ENCODE measurements around the gene EIF4E2. TPM values are rescaled to one million over a fixed set of nuclear protein-coding genes. Genes with fewer than 3 reads are reported as not detected.

EIF4E2 gene
- total and polyA plus RNA-seq, 2 of the 13 experiments (the other 11 are each of a cell fraction or from before 2014, with no cell fraction given): 25.0 to 101 TPM

DNA sequence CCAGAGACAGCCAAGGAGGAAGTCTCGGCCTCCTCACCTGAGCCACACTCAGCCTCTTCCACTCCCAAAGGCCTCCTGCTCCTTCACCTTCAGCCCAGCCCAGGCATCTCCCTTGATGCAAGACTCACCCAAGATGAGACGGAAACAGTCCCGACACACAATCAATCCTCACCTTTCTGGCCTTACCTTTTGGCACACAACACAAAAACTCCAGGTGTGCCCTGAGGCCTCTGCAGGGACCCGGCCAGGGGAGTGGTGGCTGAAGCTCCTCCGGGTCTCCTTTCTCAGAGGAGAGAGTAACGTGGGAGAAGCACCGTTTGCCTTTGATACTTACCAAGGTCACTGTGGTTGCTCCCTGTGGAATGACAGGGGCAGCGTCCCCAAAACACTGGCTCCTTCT lies 59.1 kb downstream of the EIF4E2 start:
- Histone ChIP-seq H3K9me3 (ENCODE audit: low read length) (no peaks in the 10 kb centered on the region), H3K9ac (ENCODE audit: insufficient read depth, low read depth, low read length) (no peak overlapping the region), H3K79me2 (ENCODE audit: insufficient read depth, low read length) (no peaks in the 10 kb centered on the region), H3K4me3 (replicated peaks in 1 of 3; ENCODE audit: insufficient read depth in 1 of 3, low read depth in 2 of 3, low read length in 3 of 3) (no peak overlapping the region), H3K4me2 (ENCODE audit: low read depth, low read length) (no peak overlapping the region), H3K4me1 (ENCODE audit: insufficient read depth, low read length) (peaks cover 5% of the 10 kb centered on the region; the same call in 1 of the 2 replicates), H3K27ac (ENCODE audit: extremely low read length, insufficient read depth, low read length) (no peak overlapping the region), H3K27me3 (ENCODE audit: control insufficient read depth in 1 of 2, insufficient read depth in 2 of 2, low read length in 2 of 2) (0 out of 5 replicates have a peak, but pooled peaks cover 0 to 5% of the 10 kb centered on the region in 2 experiments), H2AFZ (ENCODE audit: low read length) (no peak overlapping the region), H4K20me1 (ENCODE audit: insufficient read depth, low read length) (no peaks in the 10 kb centered on the region), H3K36me3 (replicated peaks in 1 of 2; ENCODE audit: control insufficient read depth in 1 of 2, insufficient read depth in 2 of 2, low read length in 2 of 2) (no peaks in the 10 kb centered on the region)
- WGBS (ENCODE audit: low lambda C conversion rate): 25% methylated on average over 7 of the region's 8 CpGs
- in situ Hi-C loops (cut with HindIII; ENCODE audit: extremely low pct_ligation_motif_present, low pct_unique_long_range_greater_than_20kb) (loop anchor here (5.0 kb wide), 1 partner anchor 58 kb away; no protein-coding TSS in a partner anchor), intact Hi-C loops (cut with micrococcal nuclease; ENCODE audit: unreplicated experiment) (loop anchor here (10.0 kb wide), 1 partner anchor 135 kb away; no protein-coding TSS in a partner anchor)
- no peak for DNase-seq (ENCODE audit: low spot score)
- no peak for FAIRE-seq
- CTCF ChIA-PET (ENCODE audit: low intra/inter-chr PET ratio, low total read pairs): no interaction called here
- no TSS peak for BruUV-seq (replicated peaks)
- no peak for ATAC-seq
- POLR2A ChIA-PET: no interaction called here
- TF ChIP-seq ZNF841 (CRISPR knock-in tag; IDR thresholded peaks at IDR 0.05; ENCODE audit: borderline replicate concordance) (no peak), ZNF605 (CRISPR knock-in tag; IDR thresholded peaks at IDR 0.05) (no peak), ZNF598 (CRISPR knock-in tag; IDR thresholded peaks at IDR 0.05; ENCODE audit: borderline replicate concordance) (no peak), HOXD1 (CRISPR knock-in tag; IDR thresholded peaks at IDR 0.05) (no peak), PAWR (CRISPR knock-in tag; IDR thresholded peaks at IDR 0.05; ENCODE audit: borderline replicate concordance) (no peak), ZNF460 (CRISPR knock-in tag; IDR thresholded peaks at IDR 0.05; ENCODE audit: borderline replicate concordance) (no peak), ZBTB7A (CRISPR knock-in tag; IDR thresholded peaks at IDR 0.05) (no peak), ZNF747 (CRISPR knock-in tag; IDR thresholded peaks at IDR 0.05; ENCODE audit: borderline replicate concordance) (no peak), ZNF782 (CRISPR knock-in tag; IDR thresholded peaks at IDR 0.05; ENCODE audit: borderline replicate concordance) (no peak), GATA4 (IDR thresholded peaks at IDR 0.05; ENCODE audit: borderline replicate concordance, low read depth) (no peak), SRSF9 (IDR thresholded peaks at IDR 0.05; ENCODE audit: borderline replicate concordance, insufficient read depth, low read depth, low read length, poor library complexity, severe bottlenecking) (no peak), ZNF570 (CRISPR knock-in tag; IDR thresholded peaks at IDR 0.05; ENCODE audit: borderline replicate concordance) (no peak), ZNF274 (CRISPR knock-in tag; IDR thresholded peaks at IDR 0.05) (no peak), SAFB2 (CRISPR knock-in tag; IDR thresholded peaks at IDR 0.05; ENCODE audit: borderline replicate concordance, low read depth) (no peak), IKZF1 (IDR thresholded peaks at IDR 0.05) (no peak)
- TF ChIP-seq, protein P1, sequence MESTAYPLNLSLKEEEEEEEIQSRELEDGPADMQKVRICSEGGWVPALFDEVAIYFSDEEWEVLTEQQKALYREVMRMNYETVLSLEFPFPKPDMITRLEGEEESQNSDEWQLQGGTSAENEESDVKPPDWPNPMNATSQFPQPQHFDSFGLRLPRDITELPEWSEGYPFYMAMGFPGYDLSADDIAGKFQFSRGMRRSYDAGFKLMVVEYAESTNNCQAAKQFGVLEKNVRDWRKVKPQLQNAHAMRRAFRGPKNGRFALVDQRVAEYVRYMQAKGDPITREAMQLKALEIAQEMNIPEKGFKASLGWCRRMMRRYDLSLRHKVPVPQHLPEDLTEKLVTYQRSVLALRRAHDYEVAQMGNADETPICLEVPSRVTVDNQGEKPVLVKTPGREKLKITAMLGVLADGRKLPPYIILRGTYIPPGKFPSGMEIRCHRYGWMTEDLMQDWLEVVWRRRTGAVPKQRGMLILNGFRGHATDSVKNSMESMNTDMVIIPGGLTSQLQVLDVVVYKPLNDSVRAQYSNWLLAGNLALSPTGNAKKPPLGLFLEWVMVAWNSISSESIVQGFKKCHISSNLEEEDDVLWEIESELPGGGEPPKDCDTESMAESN (CRISPR knock-in tag; conservative IDR thresholded peaks at IDR 0.05): no peak
- TF ChIP-seq, protein P2, sequence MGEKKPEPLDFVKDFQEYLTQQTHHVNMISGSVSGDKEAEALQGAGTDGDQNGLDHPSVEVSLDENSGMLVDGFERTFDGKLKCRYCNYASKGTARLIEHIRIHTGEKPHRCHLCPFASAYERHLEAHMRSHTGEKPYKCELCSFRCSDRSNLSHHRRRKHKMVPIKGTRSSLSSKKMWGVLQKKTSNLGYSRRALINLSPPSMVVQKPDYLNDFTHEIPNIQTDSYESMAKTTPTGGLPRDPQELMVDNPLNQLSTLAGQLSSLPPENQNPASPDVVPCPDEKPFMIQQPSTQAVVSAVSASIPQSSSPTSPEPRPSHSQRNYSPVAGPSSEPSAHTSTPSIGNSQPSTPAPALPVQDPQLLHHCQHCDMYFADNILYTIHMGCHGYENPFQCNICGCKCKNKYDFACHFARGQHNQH (CRISPR knock-in tag; IDR thresholded peaks at IDR 0.05): no peak
- TF ChIP-seq, protein P3, sequence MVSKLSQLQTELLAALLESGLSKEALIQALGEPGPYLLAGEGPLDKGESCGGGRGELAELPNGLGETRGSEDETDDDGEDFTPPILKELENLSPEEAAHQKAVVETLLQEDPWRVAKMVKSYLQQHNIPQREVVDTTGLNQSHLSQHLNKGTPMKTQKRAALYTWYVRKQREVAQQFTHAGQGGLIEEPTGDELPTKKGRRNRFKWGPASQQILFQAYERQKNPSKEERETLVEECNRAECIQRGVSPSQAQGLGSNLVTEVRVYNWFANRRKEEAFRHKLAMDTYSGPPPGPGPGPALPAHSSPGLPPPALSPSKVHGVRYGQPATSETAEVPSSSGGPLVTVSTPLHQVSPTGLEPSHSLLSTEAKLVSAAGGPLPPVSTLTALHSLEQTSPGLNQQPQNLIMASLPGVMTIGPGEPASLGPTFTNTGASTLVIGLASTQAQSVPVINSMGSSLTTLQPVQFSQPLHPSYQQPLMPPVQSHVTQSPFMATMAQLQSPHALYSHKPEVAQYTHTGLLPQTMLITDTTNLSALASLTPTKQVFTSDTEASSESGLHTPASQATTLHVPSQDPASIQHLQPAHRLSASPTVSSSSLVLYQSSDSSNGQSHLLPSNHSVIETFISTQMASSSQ (IDR thresholded peaks at IDR 0.05; ENCODE audit: low read depth): no peak
- TF ChIP-seq, protein P3 (CRISPR knock-in tag; IDR thresholded peaks at IDR 0.05; ENCODE audit: borderline replicate concordance): no peak

Data from HepG2 (cell line).